K562 (cell line): Measurements from ENCODE around the gene NACC1. TPM values are rescaled to one million over a fixed set of nuclear protein-coding genes. Genes with fewer than 3 reads are reported as not detected.

Source experiments
- ELF4 ChIP-seq: fragments of 450-650 bp; formaldehyde crosslinking; IDR thresholded peaks from 2 replicates; pipeline ENCODE4 v1.4.0; 2022; ENCODE audit warnings: missing genetic modification characterization
- FOSL1 ChIP-seq: fragments of 200-800 bp; sonication (Bioruptor generic); conservative IDR thresholded peaks from 2 replicates; pipeline ENCODE4 v1.6.1; 2016; ENCODE audit warnings: missing genetic modification characterization, missing compliant biosample characterization
- FOXA3 ChIP-seq, 2 experiments: fragments of 450-650 bp in 1 of 2; sonication (generic) in 1 of 2; formaldehyde crosslinking; IDR thresholded peaks in 1 of 2; conservative IDR thresholded peaks in 1 of 2; 2 replicates each; pipeline versions ENCODE4 v1.4.0 to v1.8.0; 2020 to 2022; ENCODE audit warnings: mild to moderate bottlenecking in 2 of 2, missing genetic modification reagents in 1 of 2
- GABPB1 ChIP-seq: sonication (generic); formaldehyde crosslinking; IDR thresholded peaks from 2 replicates; pipeline ENCODE4 v1.8.0; 2022; ENCODE audit warnings: mild to moderate bottlenecking, missing genetic modification reagents
- KLF10 ChIP-seq: fragments of 250-450 bp; sonication (Bioruptor Pico); IDR thresholded peaks from 2 replicates; pipeline ENCODE4 v1.6.1; 2021; ENCODE audit warnings: matching md5 sums
- PHF21A ChIP-seq: fragments of 450-650 bp; IDR thresholded peaks from 2 replicates; pipeline ENCODE4 v1.6.1; 2017; ENCODE audit warnings: low read depth, borderline replicate concordance
- POLR2A ChIP-seq: fragments of 450-650 bp; conservative IDR thresholded peaks from 2 replicates; pipeline ENCODE4 v1.6.1; 2016
- RAD21 ChIP-seq, 2 experiments: fragments of 250-450 bp in 1 of 2; fragments of 450-650 bp in 1 of 2; sonication (Bioruptor Pico) in 1 of 2; formaldehyde crosslinking in 1 of 2; IDR thresholded peaks in 1 of 2; conservative IDR thresholded peaks in 1 of 2; 2 replicates each; pipeline versions ENCODE4 v1.4.0 to v1.8.0; 2020 to 2022; ENCODE audit warnings: mild to moderate bottlenecking in 2 of 2, moderate library complexity in 1 of 2
- RBM22 ChIP-seq: fragments of 200-400 bp; formaldehyde crosslinking; IDR thresholded peaks from 2 replicates; pipeline ENCODE4 v1.6.1; 2018; ENCODE audit warnings: low read length, low read depth; ENCODE audit not compliant: poor library complexity, severe bottlenecking
- TCFL5 ChIP-seq: fragments of 250-450 bp; sonication (Bioruptor Pico); conservative IDR thresholded peaks from 2 replicates; pipeline ENCODE4 v1.6.1; 2021; ENCODE audit warnings: mild to moderate bottlenecking, moderate library complexity, matching md5 sums
- WHSC1 ChIP-seq: IDR thresholded peaks from one replicate; pipeline ENCODE4 v1.6.1; 2012; ENCODE audit warnings: low read length, control low read depth, inconsistent platforms
- YY1 ChIP-seq, 3 experiments: IDR thresholded peaks; 2 replicates each; pipeline ENCODE4 v1.6.1; 2011; ENCODE audit warnings: low read length in 2 of 3, mild to moderate bottlenecking in 2 of 3, moderate library complexity in 2 of 3, borderline replicate concordance in 1 of 3, control low read depth in 1 of 3, low read depth in 1 of 3; ENCODE audit not compliant: insufficient read depth in 3 of 3, insufficient replicate concordance in 2 of 3, control insufficient read depth in 1 of 3, insufficient read length in 1 of 3; ENCODE audit errors: extremely low read depth in 1 of 3
- ZC3H8 ChIP-seq: fragments of 450-650 bp; IDR thresholded peaks from 2 replicates; pipeline ENCODE4 v1.6.1; 2017
- ZKSCAN1 ChIP-seq: fragments of 150-350 bp; IDR thresholded peaks from 2 replicates; pipeline ENCODE4 v1.6.1; 2016; ENCODE audit warnings: low read depth, low read length
- ZNF134 ChIP-seq: fragments of 250-450 bp; sonication (Bioruptor Pico); conservative IDR thresholded peaks from 2 replicates; pipeline ENCODE4 v1.4.0; 2020
- ZNF766 ChIP-seq: fragments of 200-800 bp; sonication (Bioruptor generic); conservative IDR thresholded peaks from 2 replicates; pipeline ENCODE4 v1.6.1; 2016; ENCODE audit warnings: missing genetic modification characterization, missing compliant biosample characterization
- polyA plus RNA-seq, 8 experiments: library from polyadenylated mRNA; depleted of rRNA in 4 of 8; stranded (reverse) in 5 of 8; unstranded in 3 of 8; fragments of >200 nt; fragmentation: Nextera tagmentation in 2 of 8; fragmentation: Illumina TruSeq in 1 of 8; extraction: Ambion mirVana in 2 of 8; extraction: Trizol in 1 of 8; gene quantifications; 2 replicates each; pipeline versions ENCODE4 v1.2.1 to v1.2.3, GENCODE V29; 2011 to 2014; ENCODE audit warnings: inconsistent platforms in 1 of 8, missing spikeins in 1 of 8
- total RNA-seq, 7 experiments: library from RNA; depleted of rRNA in 6 of 7; stranded (reverse); fragments of >200 nt in 6 of 7; fragmentation: Illumina TruSeq in 2 of 7; extraction: Trizol in 2 of 7; gene quantifications; 2 replicates each; pipeline versions ENCODE4 v1.2.1 to v1.2.3, GENCODE V29; 2011 to 2021; ENCODE audit warnings: low replicate concordance in 1 of 7
- TF ChIP-seq, protein P1 (sequence below): fragments of 250-450 bp; sonication (Bioruptor Pico); IDR thresholded peaks from 2 replicates; pipeline ENCODE4 v1.5.0; 2020; ENCODE audit warnings: mild to moderate bottlenecking, borderline replicate concordance
- TF ChIP-seq, protein P2 (sequence below): fragments of 450-650 bp; IDR thresholded peaks from 2 replicates; pipeline ENCODE4 v1.6.1; 2016; ENCODE audit warnings: antibody characterized with exemption
- TF ChIP-seq, protein P3 (sequence below): fragments of 250-450 bp; sonication (Bioruptor Pico); IDR thresholded peaks from 2 replicates; pipeline ENCODE4 v1.5.0; 2021
- TF ChIP-seq, protein P4 (sequence below): sonication (generic); formaldehyde crosslinking; IDR thresholded peaks from 2 replicates; pipeline ENCODE4 v1.8.1; 2023; ENCODE audit warnings: mild to moderate bottlenecking, missing genetic modification reagents

NACC1 gene
- total and polyA plus RNA-seq, 9 of the 15 experiments (the other 6 are each of a cell fraction or from before 2014, with no cell fraction given), result 0.04 to 96.6 (median 25.8) TPM

DNA sequence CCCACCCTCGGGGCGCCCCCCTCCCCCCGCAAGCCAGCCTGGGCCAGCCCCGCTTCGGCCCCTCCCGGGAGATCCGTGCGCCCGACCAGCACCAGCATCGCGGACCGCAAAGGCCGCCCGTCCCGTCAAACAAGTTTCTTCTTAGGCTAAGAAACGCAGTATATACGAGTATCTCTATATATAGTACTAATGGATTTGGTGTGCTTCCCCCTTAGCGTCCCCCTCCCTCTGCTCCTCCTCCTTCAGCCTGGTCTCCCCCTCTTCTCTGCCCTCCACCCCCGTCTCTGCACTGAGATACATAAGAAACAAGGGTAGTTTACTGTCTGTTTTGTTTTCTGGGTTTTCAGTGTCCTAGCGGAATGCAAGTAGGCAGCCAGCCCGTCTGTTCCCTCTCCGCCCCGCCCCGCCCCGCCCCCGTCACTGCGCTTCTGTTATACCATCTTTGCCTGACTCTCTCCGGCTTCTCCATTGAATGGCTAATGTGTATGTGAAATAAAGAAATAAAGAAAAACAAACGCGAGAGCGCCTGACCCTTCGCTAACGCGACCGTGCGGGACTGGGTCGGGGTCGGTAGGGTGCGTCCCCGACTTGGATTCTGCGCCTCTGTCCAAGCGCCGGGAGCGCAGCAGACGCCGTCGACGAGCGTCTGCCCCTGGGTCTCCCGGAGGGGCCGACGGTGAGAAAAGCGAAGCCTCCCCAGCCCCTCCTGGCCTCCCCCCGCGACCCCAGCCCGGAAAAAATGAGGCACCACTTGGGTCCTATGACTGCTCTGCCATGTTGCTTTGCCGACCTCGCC lies 19.6 kb upstream of the NACC1 start (continued):
- TF ChIP-seq ZNF766 (0 out of 2 replicates have a peak, but pooled peaks have one; percentile 3), WHSC1 (no peak), PHF21A (no peak), ZNF134 (CRISPR knock-in tag) (no peak), ZKSCAN1 (no peak), FOXA3 (CRISPR knock-in tag; conservative IDR thresholded peaks at IDR 0.05 in 1 of 2, IDR thresholded peaks at IDR 0.05 in 1 of 2) (no peak), RAD21 (CRISPR knock-in tag; conservative IDR thresholded peaks at IDR 0.05 in 1 of 2, IDR thresholded peaks at IDR 0.05 in 1 of 2) (peak in 1 of 2 experiments; percentile 19; a peak in 2 of 4 replicates), KLF10 (CRISPR knock-in tag) (no peak; the same call in 1 of the 2 replicates), GABPB1 (CRISPR knock-in tag) (no peak), YY1 (IDR thresholded peaks at IDR 0.05; ENCODE audit: borderline replicate concordance in 1 of 3, control insufficient read depth in 1 of 3, extremely low read depth in 1 of 3, insufficient read depth in 3 of 3, insufficient read length in 1 of 3, insufficient replicate concordance in 2 of 3, low read depth in 1 of 3, low read length in 2 of 3) (peak in 1 of 3 experiments; percentile 4), ELF4 (CRISPR knock-in tag) (peak; percentile 98), POLR2A (peak; percentile 77), TCFL5 (no peak), RBM22 (no peak), FOSL1 (tag) (no peak; the same call in 1 of the 2 replicates), ZC3H8 (no peak)
- TF ChIP-seq, protein P1, sequence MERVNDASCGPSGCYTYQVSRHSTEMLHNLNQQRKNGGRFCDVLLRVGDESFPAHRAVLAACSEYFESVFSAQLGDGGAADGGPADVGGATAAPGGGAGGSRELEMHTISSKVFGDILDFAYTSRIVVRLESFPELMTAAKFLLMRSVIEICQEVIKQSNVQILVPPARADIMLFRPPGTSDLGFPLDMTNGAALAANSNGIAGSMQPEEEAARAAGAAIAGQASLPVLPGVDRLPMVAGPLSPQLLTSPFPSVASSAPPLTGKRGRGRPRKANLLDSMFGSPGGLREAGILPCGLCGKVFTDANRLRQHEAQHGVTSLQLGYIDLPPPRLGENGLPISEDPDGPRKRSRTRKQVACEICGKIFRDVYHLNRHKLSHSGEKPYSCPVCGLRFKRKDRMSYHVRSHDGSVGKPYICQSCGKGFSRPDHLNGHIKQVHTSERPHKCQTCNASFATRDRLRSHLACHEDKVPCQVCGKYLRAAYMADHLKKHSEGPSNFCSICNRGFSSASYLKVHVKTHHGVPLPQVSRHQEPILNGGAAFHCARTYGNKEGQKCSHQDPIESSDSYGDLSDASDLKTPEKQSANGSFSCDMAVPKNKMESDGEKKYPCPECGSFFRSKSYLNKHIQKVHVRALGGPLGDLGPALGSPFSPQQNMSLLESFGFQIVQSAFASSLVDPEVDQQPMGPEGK, result peak; percentile 79
- TF ChIP-seq, protein P2, sequence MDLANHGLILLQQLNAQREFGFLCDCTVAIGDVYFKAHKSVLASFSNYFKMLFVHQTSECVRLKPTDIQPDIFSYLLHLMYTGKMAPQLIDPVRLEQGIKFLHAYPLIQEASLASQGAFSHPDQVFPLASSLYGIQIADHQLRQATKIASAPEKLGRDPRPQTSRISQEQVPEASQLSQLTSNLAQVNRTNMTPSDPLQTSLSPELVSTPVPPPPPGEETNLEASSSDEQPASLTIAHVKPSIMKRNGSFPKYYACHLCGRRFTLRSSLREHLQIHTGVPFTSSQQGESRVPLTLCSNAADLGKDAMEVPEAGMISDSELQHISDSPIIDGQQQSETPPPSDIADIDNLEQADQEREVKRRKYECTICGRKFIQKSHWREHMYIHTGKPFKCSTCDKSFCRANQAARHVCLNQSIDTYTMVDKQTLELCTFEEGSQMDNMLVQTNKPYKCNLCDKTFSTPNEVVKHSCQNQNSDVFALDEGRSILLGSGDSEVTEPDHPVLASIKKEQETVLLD, result no peak
- TF ChIP-seq, protein P3, sequence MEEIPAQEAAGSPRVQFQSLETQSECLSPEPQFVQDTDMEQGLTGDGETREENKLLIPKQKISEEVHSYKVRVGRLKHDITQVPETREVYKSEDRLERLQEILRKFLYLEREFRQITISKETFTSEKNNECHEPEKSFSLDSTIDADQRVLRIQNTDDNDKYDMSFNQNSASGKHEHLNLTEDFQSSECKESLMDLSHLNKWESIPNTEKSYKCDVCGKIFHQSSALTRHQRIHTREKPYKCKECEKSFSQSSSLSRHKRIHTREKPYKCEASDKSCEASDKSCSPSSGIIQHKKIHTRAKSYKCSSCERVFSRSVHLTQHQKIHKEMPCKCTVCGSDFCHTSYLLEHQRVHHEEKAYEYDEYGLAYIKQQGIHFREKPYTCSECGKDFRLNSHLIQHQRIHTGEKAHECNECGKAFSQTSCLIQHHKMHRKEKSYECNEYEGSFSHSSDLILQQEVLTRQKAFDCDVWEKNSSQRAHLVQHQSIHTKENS (CRISPR knock-in tag), result peak; percentile 77; the same call in 1 of the 2 replicates
- TF ChIP-seq, protein P4, sequence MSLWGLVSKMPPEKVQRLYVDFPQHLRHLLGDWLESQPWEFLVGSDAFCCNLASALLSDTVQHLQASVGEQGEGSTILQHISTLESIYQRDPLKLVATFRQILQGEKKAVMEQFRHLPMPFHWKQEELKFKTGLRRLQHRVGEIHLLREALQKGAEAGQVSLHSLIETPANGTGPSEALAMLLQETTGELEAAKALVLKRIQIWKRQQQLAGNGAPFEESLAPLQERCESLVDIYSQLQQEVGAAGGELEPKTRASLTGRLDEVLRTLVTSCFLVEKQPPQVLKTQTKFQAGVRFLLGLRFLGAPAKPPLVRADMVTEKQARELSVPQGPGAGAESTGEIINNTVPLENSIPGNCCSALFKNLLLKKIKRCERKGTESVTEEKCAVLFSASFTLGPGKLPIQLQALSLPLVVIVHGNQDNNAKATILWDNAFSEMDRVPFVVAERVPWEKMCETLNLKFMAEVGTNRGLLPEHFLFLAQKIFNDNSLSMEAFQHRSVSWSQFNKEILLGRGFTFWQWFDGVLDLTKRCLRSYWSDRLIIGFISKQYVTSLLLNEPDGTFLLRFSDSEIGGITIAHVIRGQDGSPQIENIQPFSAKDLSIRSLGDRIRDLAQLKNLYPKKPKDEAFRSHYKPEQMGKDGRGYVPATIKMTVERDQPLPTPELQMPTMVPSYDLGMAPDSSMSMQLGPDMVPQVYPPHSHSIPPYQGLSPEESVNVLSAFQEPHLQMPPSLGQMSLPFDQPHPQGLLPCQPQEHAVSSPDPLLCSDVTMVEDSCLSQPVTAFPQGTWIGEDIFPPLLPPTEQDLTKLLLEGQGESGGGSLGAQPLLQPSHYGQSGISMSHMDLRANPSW (CRISPR knock-in tag), result no peak
